Fibroblast of lung (primary cell): ENCODE results near the gene MAP1LC3C.

Experiments
- EZH2 ChIP-seq: IDR thresholded peaks from 2 replicates; pipeline ENCODE4 v1.5.1; 2012; ENCODE audit warnings: low read length, control low read depth, mild to moderate bottlenecking; ENCODE audit errors: missing control alignments
- TF ChIP-seq, protein P1 (sequence below), 2 donors: IDR thresholded peaks in 1 of 2; conservative IDR thresholded peaks in 1 of 2; 1 replicate in 1 of 2; 2 replicates in 1 of 2; pipeline ENCODE4 v1.5.1; 2011 to 2012; ENCODE audit warnings: low read length in 2 of 2, control low read depth in 1 of 2, inconsistent platforms in 1 of 2, low read depth in 1 of 2, mild to moderate bottlenecking in 1 of 2

DNA sequence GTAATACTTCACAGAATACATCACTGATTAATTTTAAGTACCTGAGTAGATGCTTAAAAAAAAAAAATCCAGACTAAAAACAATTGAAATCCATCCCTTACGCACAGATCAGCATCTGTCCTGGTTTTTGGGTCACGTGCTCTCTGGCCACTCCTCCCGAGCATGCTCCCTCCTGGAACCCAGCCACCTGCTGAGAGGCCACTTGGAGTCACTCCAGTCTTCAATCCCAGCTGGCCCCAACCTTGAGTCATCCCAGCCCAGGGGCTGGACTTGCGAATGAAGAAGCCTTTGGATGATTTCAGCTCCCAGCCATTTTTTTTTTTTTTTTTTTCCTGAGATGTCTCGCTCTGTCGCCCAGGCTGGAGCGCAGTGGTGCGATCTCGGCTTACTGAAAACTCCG lies 8.9 kb downstream of the MAP1LC3C start:
- TF ChIP-seq, protein P1, sequence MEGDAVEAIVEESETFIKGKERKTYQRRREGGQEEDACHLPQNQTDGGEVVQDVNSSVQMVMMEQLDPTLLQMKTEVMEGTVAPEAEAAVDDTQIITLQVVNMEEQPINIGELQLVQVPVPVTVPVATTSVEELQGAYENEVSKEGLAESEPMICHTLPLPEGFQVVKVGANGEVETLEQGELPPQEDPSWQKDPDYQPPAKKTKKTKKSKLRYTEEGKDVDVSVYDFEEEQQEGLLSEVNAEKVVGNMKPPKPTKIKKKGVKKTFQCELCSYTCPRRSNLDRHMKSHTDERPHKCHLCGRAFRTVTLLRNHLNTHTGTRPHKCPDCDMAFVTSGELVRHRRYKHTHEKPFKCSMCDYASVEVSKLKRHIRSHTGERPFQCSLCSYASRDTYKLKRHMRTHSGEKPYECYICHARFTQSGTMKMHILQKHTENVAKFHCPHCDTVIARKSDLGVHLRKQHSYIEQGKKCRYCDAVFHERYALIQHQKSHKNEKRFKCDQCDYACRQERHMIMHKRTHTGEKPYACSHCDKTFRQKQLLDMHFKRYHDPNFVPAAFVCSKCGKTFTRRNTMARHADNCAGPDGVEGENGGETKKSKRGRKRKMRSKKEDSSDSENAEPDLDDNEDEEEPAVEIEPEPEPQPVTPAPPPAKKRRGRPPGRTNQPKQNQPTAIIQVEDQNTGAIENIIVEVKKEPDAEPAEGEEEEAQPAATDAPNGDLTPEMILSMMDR (conservative IDR thresholded peaks at IDR 0.05 in 1 of 2, IDR thresholded peaks at IDR 0.05 in 1 of 2; ENCODE audit: low read depth in 1 of 2, low read length in 2 of 2): no peak
- no peak for TF ChIP-seq EZH2
